HEK293 (cell line): ENCODE data around the gene ADGRD1.

Experiments
- ATF2 ChIP-seq: fragments of 450-650 bp; formaldehyde crosslinking; IDR thresholded peaks from 2 replicates; pipeline ENCODE4 v1.5.1; 2016; ENCODE audit warnings: missing biosample characterization, missing genetic modification characterization, low read depth
- ZNF239 ChIP-seq: fragments of 450-650 bp; formaldehyde crosslinking; IDR thresholded peaks from 2 replicates; pipeline ENCODE4 v1.5.1; 2016; ENCODE audit warnings: missing biosample characterization, missing genetic modification characterization

DNA sequence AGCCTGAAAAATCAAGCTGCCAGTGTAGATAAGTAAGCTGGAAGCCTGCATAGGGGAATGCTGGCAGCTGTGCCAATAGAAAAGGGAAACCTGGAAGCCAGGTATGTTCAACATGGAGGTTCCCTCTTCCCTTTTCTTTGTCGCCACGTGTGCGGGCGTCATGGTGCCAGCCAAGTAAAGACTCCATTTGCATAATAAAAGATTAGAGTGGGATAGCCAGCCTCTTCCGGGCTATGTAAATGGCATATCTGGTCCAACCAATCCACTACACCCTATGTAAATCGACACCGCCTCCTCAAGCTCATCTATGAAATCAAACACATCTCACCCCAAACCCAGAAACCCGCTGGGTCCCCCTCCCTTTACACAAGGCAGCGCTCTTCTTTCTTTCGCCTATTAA is 5.6 kb upstream of the ADGRD1 start:
- TF ChIP-seq ATF2 (tag by site-specific recombination) (no peak), ZNF239 (no peak)
